ENCODE data around the gene CALU.

Gene CALU

DNA sequence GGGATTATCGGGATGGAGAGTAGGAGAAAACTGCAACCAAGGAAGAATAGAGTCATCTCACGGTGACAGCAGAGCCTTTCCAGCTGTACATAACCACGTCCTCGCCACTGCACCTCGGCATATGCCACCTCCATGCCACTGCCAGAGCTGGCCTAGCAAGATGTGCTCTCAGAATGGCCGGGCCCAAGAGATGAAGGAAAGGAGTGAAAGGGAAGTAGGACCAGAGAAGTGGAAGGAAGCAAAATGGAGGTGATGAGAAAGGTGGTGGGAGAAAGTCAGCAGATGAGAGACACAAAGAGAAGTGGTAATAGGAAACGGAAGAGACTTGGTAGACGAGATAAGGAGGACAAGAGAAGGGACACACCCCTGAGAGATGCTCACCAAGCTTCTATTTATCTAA is 8.0 kb upstream of the CALU start:
- H3K4me1 ChIP-seq (ENCODE audit: control insufficient read depth in 1 of 2, insufficient read depth in 1 of 2, low read depth in 1 of 2, low read length in 1 of 2) = peaks cover 11 to 14% of the 10 kb centered on the region in 2 experiments
- H3K4me3 ChIP-seq (ENCODE audit: low read depth in 1 of 2, low read length in 1 of 2) = no peak overlapping the region
- no peaks in the 10 kb centered on the region for H3K9me3 ChIP-seq
- H3K36me3 ChIP-seq = no peaks in the 10 kb centered on the region
- H3K27ac ChIP-seq = no peak overlapping the region
- H3K27me3 ChIP-seq = peaks cover 15% of the 10 kb centered on the region
- TF ChIP-seq, protein P1, sequence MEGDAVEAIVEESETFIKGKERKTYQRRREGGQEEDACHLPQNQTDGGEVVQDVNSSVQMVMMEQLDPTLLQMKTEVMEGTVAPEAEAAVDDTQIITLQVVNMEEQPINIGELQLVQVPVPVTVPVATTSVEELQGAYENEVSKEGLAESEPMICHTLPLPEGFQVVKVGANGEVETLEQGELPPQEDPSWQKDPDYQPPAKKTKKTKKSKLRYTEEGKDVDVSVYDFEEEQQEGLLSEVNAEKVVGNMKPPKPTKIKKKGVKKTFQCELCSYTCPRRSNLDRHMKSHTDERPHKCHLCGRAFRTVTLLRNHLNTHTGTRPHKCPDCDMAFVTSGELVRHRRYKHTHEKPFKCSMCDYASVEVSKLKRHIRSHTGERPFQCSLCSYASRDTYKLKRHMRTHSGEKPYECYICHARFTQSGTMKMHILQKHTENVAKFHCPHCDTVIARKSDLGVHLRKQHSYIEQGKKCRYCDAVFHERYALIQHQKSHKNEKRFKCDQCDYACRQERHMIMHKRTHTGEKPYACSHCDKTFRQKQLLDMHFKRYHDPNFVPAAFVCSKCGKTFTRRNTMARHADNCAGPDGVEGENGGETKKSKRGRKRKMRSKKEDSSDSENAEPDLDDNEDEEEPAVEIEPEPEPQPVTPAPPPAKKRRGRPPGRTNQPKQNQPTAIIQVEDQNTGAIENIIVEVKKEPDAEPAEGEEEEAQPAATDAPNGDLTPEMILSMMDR (IDR thresholded peaks at IDR 0.05) = no peak

DNA sequence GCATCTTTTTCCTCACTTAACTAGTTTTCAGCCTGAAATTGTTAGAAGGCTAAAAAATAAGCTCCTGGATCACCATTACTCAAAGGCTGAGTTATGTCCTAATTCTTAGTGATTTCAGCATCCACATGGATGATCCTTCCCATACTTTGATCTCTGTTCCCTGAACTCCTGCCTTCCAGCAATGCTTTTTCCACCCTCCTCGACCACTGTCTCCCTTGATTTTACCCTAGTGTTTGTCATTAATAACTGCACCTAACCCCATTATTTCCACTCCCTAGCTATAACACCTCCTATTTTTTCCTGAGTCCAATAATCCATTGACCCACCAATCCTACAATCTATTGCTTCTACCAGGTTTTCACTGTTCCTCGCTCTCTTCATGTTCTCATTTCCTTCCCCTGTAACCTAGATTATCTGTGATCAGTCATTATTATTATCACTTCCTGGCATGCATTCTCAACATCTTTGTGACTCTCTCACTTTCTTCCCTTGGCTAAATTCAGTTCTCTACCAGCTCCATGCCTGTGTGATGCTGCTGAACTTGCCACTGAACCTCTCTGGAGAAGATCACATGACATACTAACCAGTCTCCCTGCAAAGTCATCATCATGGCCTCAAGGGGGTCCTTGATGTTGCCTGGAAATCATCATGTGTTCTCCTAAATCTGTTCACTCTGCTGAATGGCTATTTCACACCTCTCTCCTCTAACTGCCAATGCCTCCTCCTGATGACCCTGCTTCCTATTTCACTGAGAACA is 6.5 kb upstream of the CALU start:
- TF ChIP-seq, protein P1 (IDR thresholded peaks at IDR 0.05) = no peak
- H3K4me1 ChIP-seq (ENCODE audit: control insufficient read depth in 1 of 2, insufficient read depth in 1 of 2, low read depth in 1 of 2, low read length in 1 of 2) = peaks cover 11 to 14% of the 10 kb centered on the region in 2 experiments

DNA sequence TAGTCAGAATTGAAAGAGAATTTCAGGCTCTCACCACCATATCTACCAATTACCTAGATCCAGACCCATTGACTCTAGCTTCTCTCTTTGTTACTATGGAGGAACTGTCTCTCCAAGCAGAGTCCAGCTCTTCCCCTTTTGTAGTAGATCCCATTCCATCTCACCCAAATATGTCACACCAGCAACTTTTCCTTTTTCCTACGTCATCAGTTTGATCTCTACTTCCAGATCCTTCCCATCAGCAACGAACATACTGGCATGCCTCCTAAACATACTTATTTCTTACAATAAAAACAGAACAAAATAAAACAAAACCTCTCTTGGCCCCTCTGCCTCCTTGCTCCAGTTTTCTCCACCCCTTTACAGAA is 5.9 kb upstream of the CALU start:
- Histone ChIP-seq H3K36me3 (no peaks in the 10 kb centered on the region), H3K27ac (no peak overlapping the region), H3K27me3 (peaks cover 7% of the 10 kb centered on the region), H3K4me3 (ENCODE audit: low read depth in 1 of 2, low read length in 1 of 2) (no peak overlapping the region), H3K4me1 (ENCODE audit: control insufficient read depth in 1 of 2, insufficient read depth in 1 of 2, low read depth in 1 of 2, low read length in 1 of 2) (peaks cover 11 to 14% of the 10 kb centered on the region in 2 experiments), H3K9me3 (no peaks in the 10 kb centered on the region)
- TF ChIP-seq, protein P1 (IDR thresholded peaks at IDR 0.05) = no peak

More for the DNA sequence above, 6.5 kb upstream of the CALU start:
- no peaks in the 10 kb centered on the region for H3K9me3 ChIP-seq
- H3K4me3 ChIP-seq (ENCODE audit: low read depth in 1 of 2, low read length in 1 of 2) = no peak overlapping the region
- H3K27me3 ChIP-seq = peaks cover 7% of the 10 kb centered on the region
- H3K27ac ChIP-seq = no peak overlapping the region
- H3K36me3 ChIP-seq = no peaks in the 10 kb centered on the region

DNA sequence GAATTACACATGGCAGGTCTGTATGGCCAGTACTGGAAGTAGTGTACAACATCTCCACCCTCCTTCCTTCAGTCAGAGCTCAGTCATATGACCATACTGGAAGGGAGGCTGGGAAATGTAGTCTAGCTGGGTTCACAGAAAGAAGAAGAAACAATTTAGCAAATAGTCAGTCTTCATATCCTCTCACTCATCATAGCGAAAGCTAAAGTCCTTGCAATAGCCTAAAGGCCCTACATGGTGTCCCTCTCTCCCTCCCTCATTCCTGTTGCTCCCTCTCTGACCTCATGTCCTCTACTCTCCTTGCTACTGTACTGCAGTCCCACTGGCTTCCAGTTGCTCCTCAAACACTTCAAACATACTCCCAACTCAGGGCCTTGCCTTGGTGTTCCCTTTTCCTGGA is 4.3 kb upstream of the CALU start:
- TF ChIP-seq, protein P1 (IDR thresholded peaks at IDR 0.05) = no peak
- no peaks in the 10 kb centered on the region for H3K9me3 ChIP-seq
- H3K4me3 ChIP-seq (ENCODE audit: low read depth in 1 of 2, low read length in 1 of 2) = no peak overlapping the region
- H3K36me3 ChIP-seq = no peaks in the 10 kb centered on the region
- peaks cover 2% of the 10 kb centered on the region for H3K27me3 ChIP-seq
- H3K4me1 ChIP-seq (ENCODE audit: control insufficient read depth in 1 of 2, insufficient read depth in 1 of 2, low read depth in 1 of 2, low read length in 1 of 2) = peaks cover 22 to 27% of the 10 kb centered on the region in 2 experiments
- H3K27ac ChIP-seq = peak overlapping the region; percentile 40

DNA sequence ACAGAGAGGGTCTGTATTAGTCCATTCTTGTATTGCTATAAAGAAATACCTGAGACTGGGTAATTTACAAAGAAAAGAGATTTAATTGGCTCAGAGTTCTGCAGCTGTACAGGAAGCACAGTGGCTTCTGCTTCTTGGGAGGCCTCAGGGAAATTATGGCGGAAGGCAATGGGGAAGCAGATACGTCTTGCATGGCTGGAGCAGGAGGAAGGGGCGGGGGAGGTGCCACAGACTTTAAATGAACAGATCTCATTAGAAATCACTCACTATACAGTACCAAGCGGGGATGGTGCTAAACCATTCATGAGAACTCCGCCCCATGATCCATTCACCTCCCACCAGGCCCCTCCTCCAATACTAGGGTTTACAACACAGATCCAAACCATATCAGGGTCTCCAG is 3.7 kb upstream of the CALU start:
- H3K36me3 ChIP-seq = no peaks in the 10 kb centered on the region
- no peaks in the 10 kb centered on the region for H3K9me3 ChIP-seq
- peak overlapping the region; percentile 40 for H3K27ac ChIP-seq
- H3K27me3 ChIP-seq = peaks cover 2% of the 10 kb centered on the region
- TF ChIP-seq, protein P1 (IDR thresholded peaks at IDR 0.05) = no peak
- H3K4me3 ChIP-seq (ENCODE audit: low read depth in 1 of 2, low read length in 1 of 2) = no peak overlapping the region
- H3K4me1 ChIP-seq (ENCODE audit: control insufficient read depth in 1 of 2, insufficient read depth in 1 of 2, low read depth in 1 of 2, low read length in 1 of 2) = peaks cover 25 to 31% of the 10 kb centered on the region in 2 experiments

All from neutrophil (primary cell).